ENCODE measurements around the gene SMARCA5. TPM values are rescaled to one million over a fixed set of nuclear protein-coding genes. Genes with fewer than 3 reads are reported as not detected.

Gene SMARCA5
- total RNA-seq, 2 donors from 2014 or later = 20.8 to 21.0 TPM

DNA sequence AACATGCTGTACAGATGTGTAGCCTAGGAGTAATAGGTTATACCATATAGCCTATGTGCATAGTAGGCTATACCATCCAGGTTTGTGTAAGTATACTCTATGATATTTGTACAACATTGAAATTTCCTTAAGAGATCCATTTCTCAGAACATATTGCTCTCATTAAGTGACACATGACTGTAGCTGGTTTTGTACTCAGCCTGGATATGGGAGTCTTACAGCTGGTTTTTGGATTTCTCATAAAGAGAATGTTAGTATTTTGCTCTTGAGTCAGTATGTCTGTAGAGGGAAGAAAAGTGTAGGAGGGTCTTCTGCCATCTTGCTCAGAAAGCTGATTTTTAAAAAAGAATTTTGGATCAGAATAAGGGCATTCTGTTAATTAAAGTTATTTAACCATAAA, 85.3 kb downstream of the SMARCA5 start:
- intact Hi-C loops (cut with DNase I) = no loop called here
- no peak for DNase-seq
- H3K4me1 ChIP-seq = no peaks in the 10 kb centered on the region
- no peaks in the 10 kb centered on the region for H3K36me3 ChIP-seq (replicated peaks in 1 of 2; ENCODE audit: insufficient read depth in 1 of 2, low read depth in 2 of 2)
- H3K27ac ChIP-seq = no peak overlapping the region
- no peaks in the 10 kb centered on the region for H3K9me3 ChIP-seq
- no peak for ATAC-seq
- no peak overlapping the region for H3K4me3 ChIP-seq
- no peaks in the 10 kb centered on the region for H3K27me3 ChIP-seq
- no peak for TF ChIP-seq POLR2A (IDR thresholded peaks at IDR 0.05)
- TF ChIP-seq, protein P1, sequence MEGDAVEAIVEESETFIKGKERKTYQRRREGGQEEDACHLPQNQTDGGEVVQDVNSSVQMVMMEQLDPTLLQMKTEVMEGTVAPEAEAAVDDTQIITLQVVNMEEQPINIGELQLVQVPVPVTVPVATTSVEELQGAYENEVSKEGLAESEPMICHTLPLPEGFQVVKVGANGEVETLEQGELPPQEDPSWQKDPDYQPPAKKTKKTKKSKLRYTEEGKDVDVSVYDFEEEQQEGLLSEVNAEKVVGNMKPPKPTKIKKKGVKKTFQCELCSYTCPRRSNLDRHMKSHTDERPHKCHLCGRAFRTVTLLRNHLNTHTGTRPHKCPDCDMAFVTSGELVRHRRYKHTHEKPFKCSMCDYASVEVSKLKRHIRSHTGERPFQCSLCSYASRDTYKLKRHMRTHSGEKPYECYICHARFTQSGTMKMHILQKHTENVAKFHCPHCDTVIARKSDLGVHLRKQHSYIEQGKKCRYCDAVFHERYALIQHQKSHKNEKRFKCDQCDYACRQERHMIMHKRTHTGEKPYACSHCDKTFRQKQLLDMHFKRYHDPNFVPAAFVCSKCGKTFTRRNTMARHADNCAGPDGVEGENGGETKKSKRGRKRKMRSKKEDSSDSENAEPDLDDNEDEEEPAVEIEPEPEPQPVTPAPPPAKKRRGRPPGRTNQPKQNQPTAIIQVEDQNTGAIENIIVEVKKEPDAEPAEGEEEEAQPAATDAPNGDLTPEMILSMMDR (IDR thresholded peaks at IDR 0.05) = no peak

DNA sequence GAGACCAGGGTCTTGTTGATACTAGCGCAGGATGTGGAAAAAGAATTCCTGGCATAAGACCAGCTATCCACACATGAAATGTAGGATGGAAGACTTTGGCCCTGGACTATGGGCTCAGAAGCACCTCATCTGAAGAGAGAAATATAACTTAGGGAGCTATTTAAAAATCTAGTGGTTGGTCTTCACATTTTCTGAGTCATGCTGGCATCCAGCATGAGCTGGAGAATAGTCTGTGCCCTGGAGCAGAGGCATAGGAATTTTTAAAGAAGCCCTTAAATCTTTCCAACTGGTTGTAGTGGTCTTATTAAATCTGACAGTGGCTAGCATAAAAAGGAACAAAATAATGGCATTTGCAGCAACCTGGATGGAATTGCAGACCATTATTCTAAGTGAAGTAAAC, 86.3 kb downstream of the SMARCA5 start:
- DNase-seq = no peak
- Histone ChIP-seq H3K27me3 (no peaks in the 10 kb centered on the region), H3K4me3 (no peak overlapping the region), H3K4me1 (no peaks in the 10 kb centered on the region), H3K36me3 (replicated peaks in 1 of 2; ENCODE audit: insufficient read depth in 1 of 2, low read depth in 2 of 2) (no peaks in the 10 kb centered on the region), H3K27ac (no peak overlapping the region), H3K9me3 (no peaks in the 10 kb centered on the region)
- intact Hi-C loops (cut with DNase I) = no loop called here
- no peak for ATAC-seq
- TF ChIP-seq POLR2A (IDR thresholded peaks at IDR 0.05) = no peak
- TF ChIP-seq, protein P1 (IDR thresholded peaks at IDR 0.05) = no peak
- 82 to 94% methylated on average over 1 of the region's 1 CpG for WGBS, 2 donors

DNA sequence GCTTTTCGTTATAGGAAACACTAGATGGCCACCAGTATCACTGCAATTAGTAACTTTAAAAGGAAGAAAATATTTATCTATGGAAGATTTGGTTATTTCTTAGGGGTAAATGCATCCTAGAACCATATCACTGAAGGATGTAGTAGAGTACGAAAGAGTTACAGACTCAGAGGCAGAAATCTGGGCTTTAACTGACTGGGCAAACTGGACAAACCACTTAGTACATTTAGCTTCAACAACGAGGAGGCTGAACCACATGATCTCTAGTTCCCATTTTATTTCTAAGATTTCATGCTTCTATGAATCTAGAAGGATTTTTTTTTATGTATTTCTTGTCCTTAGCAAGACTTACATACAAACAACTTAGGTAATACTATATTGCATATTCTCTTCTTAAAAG, 93.0 kb downstream of the SMARCA5 start:
- no peak for TF ChIP-seq POLR2A (IDR thresholded peaks at IDR 0.05)
- TF ChIP-seq, protein P1 (IDR thresholded peaks at IDR 0.05) = no peak
- no peaks in the 10 kb centered on the region for H3K4me1 ChIP-seq
- no peak overlapping the region for H3K27ac ChIP-seq
- H3K36me3 ChIP-seq (replicated peaks in 1 of 2; ENCODE audit: insufficient read depth in 1 of 2, low read depth in 2 of 2) = no peaks in the 10 kb centered on the region
- intact Hi-C loops (cut with DNase I) = no loop called here
- no peaks in the 10 kb centered on the region for H3K9me3 ChIP-seq
- DNase-seq (no peak), ATAC-seq (no peak)
- WGBS, 2 donors = 47 to 66% methylated on average over 3 of the region's 3 CpGs
- H3K4me3 ChIP-seq = no peak overlapping the region
- H3K27me3 ChIP-seq = no peaks in the 10 kb centered on the region

Other genes with a start within 250 kb of the SMARCA5 start
- 10 to 100 TPM; 13.0 to 26.0 TPM for gene GAB1, start 176.8 kb upstream of the SMARCA5 start, total RNA-seq
- gene FREM3, start 187.0 kb downstream of the SMARCA5 start, total RNA-seq = not detected